Loucy (cell line): ENCODE measurements around the gene GPR15LG.

Experiments used
- H2AFZ ChIP-seq: fragments of 200-600 bp; sonication (generic); 2 replicates; pipeline ENCODE4 v1.6.0; 2016; ENCODE audit warnings: antibody characterized with exemption, mild to moderate bottlenecking, low read length, moderate library complexity
- H3F3A ChIP-seq: fragments of 200-600 bp; 2 replicates; pipeline ENCODE4 v1.6.0; 2016; ENCODE audit warnings: antibody characterized with exemption, low read depth, mild to moderate bottlenecking
- H3K27me3 ChIP-seq: fragments of 200-600 bp; sonication (generic); 2 replicates; pipeline ENCODE4 v1.6.1; 2014; ENCODE audit warnings: low read length, mild to moderate bottlenecking; ENCODE audit not compliant: insufficient read depth, poor library complexity, severe bottlenecking
- H3K36me3 ChIP-seq: fragments of 200-600 bp; sonication (generic); 2 replicates; pipeline ENCODE4 v1.6.1; 2016; ENCODE audit warnings: low read length; ENCODE audit not compliant: insufficient read depth
- H3K4me1 ChIP-seq: fragments of 200-600 bp; sonication (generic); 2 replicates; pipeline ENCODE4 v1.5.1; 2014; ENCODE audit warnings: low read length, mild to moderate bottlenecking; ENCODE audit not compliant: insufficient read depth, poor library complexity, severe bottlenecking
- H3K4me2 ChIP-seq: fragments of 200-600 bp; sonication (generic); 2 replicates; pipeline ENCODE4 v1.6.0; 2014; ENCODE audit warnings: antibody characterized with exemption, low read length, low read depth, mild to moderate bottlenecking; ENCODE audit not compliant: poor library complexity, severe bottlenecking
- H3K4me3 ChIP-seq: fragments of 200-600 bp; sonication (generic); 2 replicates; pipeline ENCODE4 v1.5.1; 2014; ENCODE audit warnings: low read length, mild to moderate bottlenecking, mixed read lengths; ENCODE audit not compliant: poor library complexity, severe bottlenecking
- H3K79me2 ChIP-seq: fragments of 200-600 bp; sonication (generic); 2 replicates; pipeline ENCODE4 v1.6.1; 2014; ENCODE audit warnings: low read length; ENCODE audit not compliant: insufficient read depth
- H3K9ac ChIP-seq: fragments of 200-600 bp; sonication (generic); 2 replicates; pipeline ENCODE4 v1.6.0; 2014; ENCODE audit warnings: mild to moderate bottlenecking, low read depth, low read length, moderate library complexity; ENCODE audit not compliant: poor library complexity, severe bottlenecking
- H3K9me2 ChIP-seq: fragments of 200-600 bp; sonication (generic); replicated peaks from 2 replicates; pipeline ENCODE4 v1.6.1; 2016; ENCODE audit warnings: low read depth, low read length, mixed read lengths
- H3K9me3 ChIP-seq: fragments of 200-600 bp; sonication (generic); 2 replicates; pipeline ENCODE4 v1.6.1; 2014; ENCODE audit warnings: mild to moderate bottlenecking, antibody characterized with exemption, low read length, low read depth; ENCODE audit not compliant: insufficient read depth
- H4K20me1 ChIP-seq: fragments of 200-600 bp; sonication (generic); 2 replicates; pipeline ENCODE4 v1.6.0; 2014; ENCODE audit warnings: antibody characterized with exemption, low read length, mild to moderate bottlenecking; ENCODE audit not compliant: insufficient read depth, poor library complexity, severe bottlenecking
- EZH2phosphoT487 ChIP-seq: fragments of 200-600 bp; IDR thresholded peaks from 2 replicates; pipeline ENCODE4 v1.6.1; 2018; ENCODE audit warnings: antibody characterized with exemption, mild to moderate bottlenecking, moderate library complexity, borderline replicate concordance
- TF ChIP-seq, protein P1 (sequence below): fragments of 200-600 bp; sonication (generic); conservative IDR thresholded peaks from 2 replicates; pipeline ENCODE4 v1.5.1; 2014; ENCODE audit warnings: mild to moderate bottlenecking, antibody characterized with exemption, low read length

The GPR15LG gene

DNA sequence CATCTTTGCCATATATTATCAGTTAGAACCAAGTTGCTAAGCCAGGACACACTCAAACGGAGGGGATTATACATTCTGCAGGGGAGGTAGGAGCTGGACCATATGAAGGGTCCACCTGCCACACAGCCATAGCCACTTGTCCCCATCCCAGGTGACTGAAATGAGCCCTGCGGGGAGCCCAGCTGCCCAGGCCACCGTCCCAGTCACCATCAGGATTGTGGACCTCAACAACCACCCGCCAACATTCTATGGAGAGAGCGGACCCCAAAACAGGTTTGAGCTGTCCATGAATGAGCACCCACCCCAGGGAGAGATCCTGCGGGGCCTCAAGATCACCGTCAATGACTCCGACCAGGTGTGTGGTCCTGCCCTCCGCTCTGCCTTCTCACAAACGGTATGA lies 34.4 kb downstream of the GPR15LG start:
- Histone ChIP-seq H3K9me2 (no peaks in the 10 kb centered on the region), H3K9me3 (no peaks in the 10 kb centered on the region), H2AFZ (no peak overlapping the region), H3K27me3 (no peaks in the 10 kb centered on the region), H4K20me1 (no peaks in the 10 kb centered on the region), H3K4me3 (no peak overlapping the region), H3K4me1 (no peaks in the 10 kb centered on the region), H3K4me2 (no peak overlapping the region), H3F3A (no peaks in the 10 kb centered on the region), H3K9ac (no peak overlapping the region), H3K79me2 (no peaks in the 10 kb centered on the region), H3K36me3 (no peaks in the 10 kb centered on the region)
- no peak for TF ChIP-seq EZH2phosphoT487
- TF ChIP-seq, protein P1, sequence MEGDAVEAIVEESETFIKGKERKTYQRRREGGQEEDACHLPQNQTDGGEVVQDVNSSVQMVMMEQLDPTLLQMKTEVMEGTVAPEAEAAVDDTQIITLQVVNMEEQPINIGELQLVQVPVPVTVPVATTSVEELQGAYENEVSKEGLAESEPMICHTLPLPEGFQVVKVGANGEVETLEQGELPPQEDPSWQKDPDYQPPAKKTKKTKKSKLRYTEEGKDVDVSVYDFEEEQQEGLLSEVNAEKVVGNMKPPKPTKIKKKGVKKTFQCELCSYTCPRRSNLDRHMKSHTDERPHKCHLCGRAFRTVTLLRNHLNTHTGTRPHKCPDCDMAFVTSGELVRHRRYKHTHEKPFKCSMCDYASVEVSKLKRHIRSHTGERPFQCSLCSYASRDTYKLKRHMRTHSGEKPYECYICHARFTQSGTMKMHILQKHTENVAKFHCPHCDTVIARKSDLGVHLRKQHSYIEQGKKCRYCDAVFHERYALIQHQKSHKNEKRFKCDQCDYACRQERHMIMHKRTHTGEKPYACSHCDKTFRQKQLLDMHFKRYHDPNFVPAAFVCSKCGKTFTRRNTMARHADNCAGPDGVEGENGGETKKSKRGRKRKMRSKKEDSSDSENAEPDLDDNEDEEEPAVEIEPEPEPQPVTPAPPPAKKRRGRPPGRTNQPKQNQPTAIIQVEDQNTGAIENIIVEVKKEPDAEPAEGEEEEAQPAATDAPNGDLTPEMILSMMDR: no peak

DNA sequence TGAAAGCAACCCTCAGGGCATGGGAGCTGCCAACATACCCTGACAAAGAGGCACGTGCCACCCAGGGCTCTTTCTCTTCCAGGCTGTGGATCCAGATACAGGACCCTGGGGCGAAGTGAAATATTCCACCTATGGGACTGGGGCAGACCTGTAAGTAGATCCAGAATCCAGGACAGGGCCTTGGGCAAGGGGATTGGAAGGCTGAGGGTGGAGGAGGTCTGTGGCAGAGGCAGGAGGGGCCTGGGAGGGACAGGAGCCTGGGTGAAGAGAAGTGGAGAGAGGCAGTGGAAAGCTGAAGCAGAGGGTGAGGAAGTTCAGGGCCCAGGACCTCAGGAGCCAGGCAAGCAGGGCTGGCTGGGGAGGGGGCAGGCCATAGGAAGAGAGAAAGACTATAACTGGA lies 38.0 kb downstream of the GPR15LG start:
- no peaks in the 10 kb centered on the region for H3K9me3 ChIP-seq
- H3K4me1 ChIP-seq: no peaks in the 10 kb centered on the region
- H3K9me2 ChIP-seq: no peaks in the 10 kb centered on the region
- H3K9ac ChIP-seq: no peak overlapping the region
- no peak overlapping the region for H3K4me2 ChIP-seq
- TF ChIP-seq, protein P1: no peak
- no peak for TF ChIP-seq EZH2phosphoT487
- no peak overlapping the region for H2AFZ ChIP-seq
- no peaks in the 10 kb centered on the region for H3F3A ChIP-seq
- no peaks in the 10 kb centered on the region for H4K20me1 ChIP-seq
- H3K79me2 ChIP-seq: no peaks in the 10 kb centered on the region
- no peak overlapping the region for H3K4me3 ChIP-seq
- H3K36me3 ChIP-seq: no peaks in the 10 kb centered on the region
- no peaks in the 10 kb centered on the region for H3K27me3 ChIP-seq

DNA sequence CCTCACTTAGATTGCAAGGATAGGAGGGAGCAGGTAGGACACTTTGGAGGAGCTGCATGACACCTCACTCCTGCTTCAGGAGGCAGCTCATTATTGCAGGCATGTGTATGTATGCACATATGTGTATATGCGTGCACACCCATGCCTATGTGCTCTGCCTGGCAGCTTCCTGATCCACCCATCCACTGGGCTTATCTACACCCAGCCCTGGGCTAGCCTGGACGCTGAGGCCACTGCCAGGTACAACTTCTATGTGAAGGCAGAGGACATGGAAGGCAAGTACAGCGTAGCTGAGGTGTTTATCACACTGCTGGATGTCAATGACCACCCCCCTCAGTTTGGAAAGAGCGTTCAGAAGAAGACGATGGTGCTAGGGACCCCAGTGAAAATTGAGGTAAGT lies 38.4 kb downstream of the GPR15LG start:
- no peak overlapping the region for H2AFZ ChIP-seq
- TF ChIP-seq, protein P1: no peak
- no peak for TF ChIP-seq EZH2phosphoT487
- no peaks in the 10 kb centered on the region for H3K79me2 ChIP-seq

More for the DNA sequence above, 38.4 kb downstream of the GPR15LG start:
- Histone ChIP-seq H3K4me1 (no peaks in the 10 kb centered on the region), H3K9me3 (no peaks in the 10 kb centered on the region), H3K9me2 (no peaks in the 10 kb centered on the region), H3F3A (no peaks in the 10 kb centered on the region), H3K4me2 (no peak overlapping the region), H3K4me3 (no peak overlapping the region), H3K36me3 (no peaks in the 10 kb centered on the region), H3K27me3 (no peaks in the 10 kb centered on the region), H3K9ac (no peak overlapping the region), H4K20me1 (no peaks in the 10 kb centered on the region)
